K562 (cell line): ENCODE measurements around the gene PCSK6. TPM values are rescaled to one million over a fixed set of nuclear protein-coding genes. Genes with fewer than 3 reads are reported as not detected.

Source experiments
- BCOR ChIP-seq: fragments of 450-650 bp; IDR thresholded peaks from 2 replicates; pipeline ENCODE4 v1.6.1; 2016
- CBX5 ChIP-seq: IDR thresholded peaks from 2 replicates; pipeline ENCODE4 v1.6.1; 2014; ENCODE audit warnings: low read depth, borderline replicate concordance
- CXXC5 ChIP-seq: fragments of 250-450 bp; sonication (Bioruptor Pico); IDR thresholded peaks from 2 replicates; pipeline ENCODE4 v1.8.0; 2022; ENCODE audit warnings: inconsistent platforms, mild to moderate bottlenecking, moderate library complexity
- ELF4 ChIP-seq: fragments of 450-650 bp; formaldehyde crosslinking; IDR thresholded peaks from 2 replicates; pipeline ENCODE4 v1.4.0; 2022; ENCODE audit warnings: missing genetic modification characterization
- FOSL1 ChIP-seq: fragments of 200-800 bp; sonication (Bioruptor generic); conservative IDR thresholded peaks from 2 replicates; pipeline ENCODE4 v1.6.1; 2016; ENCODE audit warnings: missing genetic modification characterization, missing compliant biosample characterization
- HDAC3 ChIP-seq: fragments of 450-650 bp; IDR thresholded peaks from 2 replicates; pipeline ENCODE4 v1.6.1; 2018; ENCODE audit warnings: borderline replicate concordance, mild to moderate bottlenecking, moderate library complexity; ENCODE audit not compliant: partially characterized antibody
- MGA ChIP-seq: fragments of 450-650 bp; IDR thresholded peaks from 2 replicates; pipeline ENCODE4 v1.6.1; 2016; ENCODE audit warnings: mild to moderate bottlenecking, moderate library complexity
- MXD1 ChIP-seq: fragments of 250-450 bp; sonication (Bioruptor Pico); IDR thresholded peaks from 2 replicates; pipeline ENCODE4 v1.8.0; 2021; ENCODE audit warnings: borderline replicate concordance, mild to moderate bottlenecking, moderate library complexity; ENCODE audit not compliant: poor library complexity, severe bottlenecking
- POLR2H ChIP-seq: IDR thresholded peaks from 2 replicates; pipeline ENCODE4 v1.6.1; 2016; ENCODE audit warnings: missing genetic modification characterization, low read depth, mild to moderate bottlenecking, control low read depth, missing compliant biosample characterization, moderate library complexity
- SMARCB1 ChIP-seq: IDR thresholded peaks from 2 replicates; pipeline ENCODE4 v1.6.1; 2011; ENCODE audit warnings: improper control_type of control experiment, low read depth; ENCODE audit not compliant: insufficient read length
- ZNF324 ChIP-seq: fragments of 250-450 bp; sonication (Bioruptor Pico); IDR thresholded peaks from 2 replicates; pipeline ENCODE4 v1.4.0; 2020; ENCODE audit warnings: mild to moderate bottlenecking
- ZNF512 ChIP-seq: IDR thresholded peaks from 2 replicates; pipeline ENCODE4 v1.6.1; 2016; ENCODE audit warnings: missing genetic modification characterization, missing compliant biosample characterization
- ZNF778 ChIP-seq: fragments of 450-650 bp; formaldehyde crosslinking; IDR thresholded peaks from 2 replicates; pipeline ENCODE4 v1.4.0; 2020; ENCODE audit warnings: mild to moderate bottlenecking, moderate library complexity
- ZSCAN29 ChIP-seq: fragments of 450-650 bp; IDR thresholded peaks from 2 replicates; pipeline ENCODE4 v1.6.1; 2017
- polyA plus RNA-seq, 8 experiments: library from polyadenylated mRNA; depleted of rRNA in 4 of 8; stranded (reverse) in 5 of 8; unstranded in 3 of 8; fragments of >200 nt; fragmentation: Nextera tagmentation in 2 of 8; fragmentation: Illumina TruSeq in 1 of 8; extraction: Ambion mirVana in 2 of 8; extraction: Trizol in 1 of 8; gene quantifications; 2 replicates each; pipeline versions ENCODE4 v1.2.1 to v1.2.3, GENCODE V29; 2011 to 2014; ENCODE audit warnings: inconsistent platforms in 1 of 8, missing spikeins in 1 of 8
- total RNA-seq, 7 experiments: library from RNA; depleted of rRNA in 6 of 7; stranded (reverse); fragments of >200 nt in 6 of 7; fragmentation: Illumina TruSeq in 2 of 7; extraction: Trizol in 2 of 7; gene quantifications; 2 replicates each; pipeline versions ENCODE4 v1.2.1 to v1.2.3, GENCODE V29; 2011 to 2021; ENCODE audit warnings: low replicate concordance in 1 of 7

PCSK6 gene
- total and polyA plus RNA-seq, 9 of the 15 experiments (the other 6 are each of a cell fraction or from before 2014, with no cell fraction given), result 2.2 to 32.6 (median 14.5) TPM

- no peak for TF ChIP-seq MGA
- TF ChIP-seq SMARCB1, result no peak
- no peak for TF ChIP-seq BCOR
- TF ChIP-seq ZNF324, result no peak
- TF ChIP-seq ZNF778, result no peak
- TF ChIP-seq MXD1 (CRISPR knock-in tag), result peak; percentile 75
- TF ChIP-seq HDAC3, result no peak
- no peak for TF ChIP-seq ELF4 (CRISPR knock-in tag)
- TF ChIP-seq CXXC5 (CRISPR knock-in tag), result peak; percentile 97
- no peak for TF ChIP-seq FOSL1 (tag)
- TF ChIP-seq ZNF512 (tag), result no peak
- no peak for TF ChIP-seq ZSCAN29
- peak; percentile 63 for TF ChIP-seq POLR2H (tag)
- no peak for TF ChIP-seq CBX5
Observed at GRCh38 chr15:101277038-101277822, 212.3 kb downstream of the PCSK6 start, which contains the start of gene SELENOS (continued).
